Islet of Langerhans (tissue), 1 donor: ENCODE data around the gene GRHL3.

ENCODE experiments used
- FAIRE-seq: peaks from one replicate; lab custom pipeline; 2011; peaks lifted over from hg19 to GRCh38; lab: Jason Lieb, UNC

GRHL3 gene

GRCh38 chr1:24344090-24344742 lies 25.1 kb downstream of the GRHL3 start:
- FAIRE-seq: no peak

GRCh38 chr1:24345334-24345733 lies 26.2 kb downstream of the GRHL3 start:
- no peak for FAIRE-seq

GRCh38 chr1:24347159-24347934 lies 28.2 kb downstream of the GRHL3 start:
- no peak for FAIRE-seq

GRCh38 chr1:24348196-24348595 lies 29.0 kb downstream of the GRHL3 start:
- FAIRE-seq: no peak

GRCh38 chr1:24349891-24350290 lies 30.7 kb downstream of the GRHL3 start:
- no peak for FAIRE-seq

- FAIRE-seq: no peak
Observed at GRCh38 chr1:24351247-24351646, 32.1 kb downstream of the GRHL3 start.

GRCh38 chr1:24351918-24352627 lies 32.9 kb downstream of the GRHL3 start:
- FAIRE-seq: no peak

- FAIRE-seq: no peak
Observed at GRCh38 chr1:24353292-24353891, 34.2 kb downstream of the GRHL3 start.

- no peak for FAIRE-seq
Observed at GRCh38 chr1:24355466-24355865, 36.3 kb downstream of the GRHL3 start.

GRCh38 chr1:24357038-24357437 lies 37.9 kb downstream of the GRHL3 start:
- no peak for FAIRE-seq

GRCh38 chr1:24360681-24361080 lies 41.5 kb downstream of the GRHL3 start:
- FAIRE-seq: no peak

- no peak for FAIRE-seq
Observed at GRCh38 chr1:24361811-24362210, 42.7 kb downstream of the GRHL3 start.

- FAIRE-seq: no peak
Observed at GRCh38 chr1:24362396-24362795, 43.2 kb downstream of the GRHL3 start.

- no peak for FAIRE-seq
Observed at GRCh38 chr1:24362982-24363614, 43.9 kb downstream of the GRHL3 start.

GRCh38 chr1:24363994-24364393 lies 44.8 kb downstream of the GRHL3 start:
- FAIRE-seq: no peak

GRCh38 chr1:24364605-24364974 lies 45.4 kb downstream of the GRHL3 start:
- no peak for FAIRE-seq

GRCh38 chr1:24364975-24365678 lies 46.0 kb downstream of the GRHL3 start:
- no peak for FAIRE-seq

- no peak for FAIRE-seq
Observed at GRCh38 chr1:24366707-24367106, 47.5 kb downstream of the GRHL3 start.

GRCh38 chr1:24369199-24369598 lies 50.0 kb downstream of the GRHL3 start:
- no peak for FAIRE-seq

- no peak for FAIRE-seq
Observed at GRCh38 chr1:24369801-24370200, 50.6 kb downstream of the GRHL3 start.

- FAIRE-seq: no peak
Observed at GRCh38 chr1:24373044-24373443, 53.9 kb downstream of the GRHL3 start.

GRCh38 chr1:24373710-24374109 lies 54.6 kb downstream of the GRHL3 start:
- no peak for FAIRE-seq
